K562 (cell line): Measurements from ENCODE around the gene TAS2R19. TPM values are rescaled to one million over a fixed set of nuclear protein-coding genes. Genes with fewer than 3 reads are reported as not detected.

Experiments used
- ATAC-seq: fragments of 200-7000 bp; cut with Tn5 transposase; 3 replicates; pipeline ENCODE4 v1.9.1; 2020; ENCODE audit warnings: moderate library complexity
- BruUV-seq: library from RNA; stranded (reverse); fragments of 400-500 nt; replicated peaks from 2 replicates; lab custom pipeline; 2021; lab: Mats Ljungman, UMichigan
- CTCF ChIA-PET: fragments of 300-600 bp; formaldehyde crosslinking; extraction: SDS; loops from one replicate; lab custom pipeline; 2021; ENCODE audit warnings: low intra/inter-chr PET ratio; lab: Yijun Ruan, JAX
- POLR2A ChIA-PET: fragments of 300-600, 350-650 bp; sonication (Branson Sonifier 250); formaldehyde crosslinking; extraction: SDS; loops from one replicate; lab custom pipeline; 2021; ENCODE audit warnings: antibody characterized with exemption, inconsistent platforms; lab: Yijun Ruan, JAX
- DNase-seq, 4 experiments: peaks; one replicate each; pipeline versions ENCODE4 v3.0.0 to v3.0.0-alpha.2; 2011 to 2018; ENCODE audit warnings: low spot score in 3 of 4, mixed read lengths in 3 of 4; ENCODE audit errors: extremely low read depth in 1 of 4
- FAIRE-seq: peaks from 2 replicates; lab custom pipeline; 2011; peaks lifted over from hg19 to GRCh38; lab: Jason Lieb, UNC
- H2AFZ ChIP-seq: 2 replicates; pipeline ENCODE4 v1.6.0; 2011; ENCODE audit warnings: low read depth, low read length, control low read depth, inconsistent platforms
- H3K27ac ChIP-seq: fragments of 200-600 bp; 3 replicates; pipeline ENCODE4 v1.8.0; 2011; ENCODE audit warnings: low read depth, mild to moderate bottlenecking, control low read depth, inconsistent platforms, low read length, moderate library complexity, mixed read lengths; ENCODE audit errors: extremely low read depth
- H3K27me3 ChIP-seq, 2 experiments: fragments of 300-600 bp in 1 of 2; 2 replicates in 1 of 2; 3 replicates in 1 of 2; pipeline versions ENCODE4 v1.6.0 to v1.8.0; 2011; ENCODE audit warnings: inconsistent platforms in 2 of 2, low read length in 2 of 2, mild to moderate bottlenecking in 1 of 2, mixed read lengths in 1 of 2, moderate library complexity in 1 of 2; ENCODE audit not compliant: control insufficient read depth in 2 of 2, insufficient read depth in 2 of 2
- H3K36me3 ChIP-seq: fragments of 300-600 bp; 3 replicates; pipeline ENCODE4 v1.8.0; 2011; ENCODE audit warnings: mild to moderate bottlenecking, low read length, inconsistent platforms; ENCODE audit not compliant: control insufficient read depth, insufficient read depth
- H3K4me1 ChIP-seq, 2 experiments: fragments of 200-600 bp in 1 of 2; replicated peaks in 1 of 2; 2 replicates in 1 of 2; 3 replicates in 1 of 2; pipeline versions ENCODE4 v1.5.1 to v1.8.0; 2011; ENCODE audit warnings: inconsistent platforms in 2 of 2, low read length in 2 of 2, mild to moderate bottlenecking in 1 of 2, mixed read lengths in 1 of 2, moderate library complexity in 1 of 2; ENCODE audit not compliant: control insufficient read depth in 2 of 2, insufficient read depth in 2 of 2
- H3K4me2 ChIP-seq: 2 replicates; pipeline ENCODE4 v1.6.1; 2011; ENCODE audit warnings: low read length, control low read depth, inconsistent platforms, mixed read lengths; ENCODE audit not compliant: insufficient read depth
- H3K4me3 ChIP-seq: fragments of 200-600 bp; sonication (generic), shearing (Covaris generic); 2 replicates; pipeline ENCODE4 v1.5.1; 2016; ENCODE audit warnings: control low read depth, inconsistent platforms
- H3K79me2 ChIP-seq: fragments of 200-600 bp; 3 replicates; pipeline ENCODE4 v1.8.0; 2011; ENCODE audit warnings: low read length, inconsistent platforms; ENCODE audit not compliant: control insufficient read depth, insufficient read depth
- H3K9ac ChIP-seq, 2 experiments: 2 replicates each; pipeline versions ENCODE4 v1.6.0 to v1.6.1; 2011; ENCODE audit warnings: low read depth in 2 of 2, low read length in 2 of 2, control low read depth in 1 of 2, inconsistent platforms in 1 of 2, mild to moderate bottlenecking in 1 of 2, mixed read lengths in 1 of 2; ENCODE audit not compliant: insufficient read depth in 1 of 2
- H3K9me1 ChIP-seq: one replicate; pipeline ENCODE4 v1.6.0; 2011; ENCODE audit warnings: inconsistent platforms, mild to moderate bottlenecking, low read length, moderate library complexity; ENCODE audit not compliant: control insufficient read depth, insufficient read depth
- H3K9me3 ChIP-seq: replicated peaks from 2 replicates; pipeline ENCODE4 v1.5.1; 2011; ENCODE audit warnings: low read depth, low read length, inconsistent platforms; ENCODE audit not compliant: control insufficient read depth, insufficient read depth
- H4K20me1 ChIP-seq: replicated peaks from 2 replicates; pipeline ENCODE4 v1.6.1; 2011; ENCODE audit warnings: low read length, inconsistent platforms, mixed read lengths; ENCODE audit not compliant: control insufficient read depth, insufficient read depth
- CREB1 ChIP-seq, 2 experiments: sonication (generic) in 1 of 2; formaldehyde crosslinking in 1 of 2; IDR thresholded peaks; 2 replicates each; pipeline versions ENCODE4 v1.6.1 to v1.8.0; 2012 to 2022; ENCODE audit warnings: inconsistent platforms in 1 of 2, mild to moderate bottlenecking in 1 of 2, missing genetic modification reagents in 1 of 2, moderate library complexity in 1 of 2
- EHMT2 ChIP-seq: fragments of 450-650 bp; IDR thresholded peaks from 2 replicates; pipeline ENCODE4 v1.6.1; 2018; ENCODE audit warnings: antibody characterized with exemption
- EZH2 ChIP-seq: IDR thresholded peaks from 2 replicates; pipeline ENCODE4 v1.6.1; 2012; ENCODE audit warnings: low read depth, mild to moderate bottlenecking, inconsistent platforms, low read length, borderline replicate concordance
- FOXJ2 ChIP-seq: fragments of 200-800 bp; sonication (Bioruptor generic); IDR thresholded peaks from 2 replicates; pipeline ENCODE4 v1.6.1; 2016; ENCODE audit warnings: missing genetic modification characterization, missing compliant biosample characterization
- MCM2 ChIP-seq: fragments of 450-650 bp; IDR thresholded peaks from 2 replicates; pipeline ENCODE4 v1.6.1; 2017; ENCODE audit warnings: low read depth, mild to moderate bottlenecking
- MXI1 ChIP-seq: IDR thresholded peaks from 2 replicates; pipeline ENCODE4 v1.6.1; 2011; ENCODE audit warnings: low read depth, mild to moderate bottlenecking, improper control_type of control experiment, low read length
- ZKSCAN8 ChIP-seq: fragments of 200-800 bp; sonication (Bioruptor generic); IDR thresholded peaks from 2 replicates; pipeline ENCODE4 v1.6.1; 2016; ENCODE audit warnings: missing genetic modification characterization, missing compliant biosample characterization
- ZNF583 ChIP-seq: fragments of 250-450 bp; sonication (Bioruptor Pico); IDR thresholded peaks from 2 replicates; pipeline ENCODE4 v1.4.0; 2020
- WGBS: fragments of 100-300 bp; shearing (Covaris generic); methylation state at CpG from one replicate; pipeline ENCODE4 v1.1.6; 2016; ENCODE audit warnings: low coverage, mixed read lengths; ENCODE audit not compliant: insufficient coverage; ENCODE audit errors: missing lambda C conversion rate; 5-methylcytosine and 5-hydroxymethylcytosine counted together
- in situ Hi-C: fragments of 300-500 bp; cut with MboI; formaldehyde crosslinking; loops from 4 replicates; pipeline ENCODE4 v1.15.0; 2018; ENCODE audit warnings: inconsistent platforms, mixed read lengths
- intact Hi-C: fragments of 100-400 bp; cut with micrococcal nuclease; formaldehyde crosslinking; loops from 2 replicates; pipeline ENCODE4 v1.14.2; 2022
- polyA plus RNA-seq, 8 experiments: library from polyadenylated mRNA; depleted of rRNA in 4 of 8; stranded (reverse) in 5 of 8; unstranded in 3 of 8; fragments of >200 nt; fragmentation: Nextera tagmentation in 2 of 8; fragmentation: Illumina TruSeq in 1 of 8; extraction: Ambion mirVana in 2 of 8; extraction: Trizol in 1 of 8; gene quantifications; 2 replicates each; pipeline versions ENCODE4 v1.2.1 to v1.2.3, GENCODE V29; 2011 to 2014; ENCODE audit warnings: inconsistent platforms in 1 of 8, missing spikeins in 1 of 8
- total RNA-seq, 7 experiments: library from RNA; depleted of rRNA in 6 of 7; stranded (reverse); fragments of >200 nt in 6 of 7; fragmentation: Illumina TruSeq in 2 of 7; extraction: Trizol in 2 of 7; gene quantifications; 2 replicates each; pipeline versions ENCODE4 v1.2.1 to v1.2.3, GENCODE V29; 2011 to 2021; ENCODE audit warnings: low replicate concordance in 1 of 7
- TF ChIP-seq, protein P1 (sequence below): sonication (generic); formaldehyde crosslinking; IDR thresholded peaks from 2 replicates; pipeline ENCODE4 v1.8.0; 2023; ENCODE audit warnings: mild to moderate bottlenecking, missing genetic modification reagents
- TF ChIP-seq, protein P2 (sequence below), 2 experiments: fragments of 200-800 bp in 1 of 2; sonication (Bioruptor generic) in 1 of 2; sonication (generic) in 1 of 2; formaldehyde crosslinking in 1 of 2; IDR thresholded peaks in 1 of 2; conservative IDR thresholded peaks in 1 of 2; 2 replicates each; pipeline versions ENCODE4 v1.5.0 to v1.6.1; 2016 to 2020; ENCODE audit warnings: missing compliant biosample characterization in 1 of 2, missing genetic modification characterization in 1 of 2, missing genetic modification reagents in 1 of 2

The TAS2R19 gene
- total and polyA plus RNA-seq, 9 of the 15 experiments (the other 6 are each of a cell fraction or from before 2014, with no cell fraction given), result 0.13 to 3.0 (median 0.86) TPM; not detected in 2

- WGBS, result 92% methylated on average over 1 of the region's 1 CpG
- TF ChIP-seq EZH2 (no peak), MCM2 (no peak), EHMT2 (no peak), ZKSCAN8 (no peak), FOXJ2 (no peak), ZNF583 (CRISPR knock-in tag) (no peak), MXI1 (no peak), CREB1 (IDR thresholded peaks at IDR 0.05) (no peak), CREB1 (CRISPR knock-in tag; IDR thresholded peaks at IDR 0.05) (no peak)
- TF ChIP-seq, protein P1, sequence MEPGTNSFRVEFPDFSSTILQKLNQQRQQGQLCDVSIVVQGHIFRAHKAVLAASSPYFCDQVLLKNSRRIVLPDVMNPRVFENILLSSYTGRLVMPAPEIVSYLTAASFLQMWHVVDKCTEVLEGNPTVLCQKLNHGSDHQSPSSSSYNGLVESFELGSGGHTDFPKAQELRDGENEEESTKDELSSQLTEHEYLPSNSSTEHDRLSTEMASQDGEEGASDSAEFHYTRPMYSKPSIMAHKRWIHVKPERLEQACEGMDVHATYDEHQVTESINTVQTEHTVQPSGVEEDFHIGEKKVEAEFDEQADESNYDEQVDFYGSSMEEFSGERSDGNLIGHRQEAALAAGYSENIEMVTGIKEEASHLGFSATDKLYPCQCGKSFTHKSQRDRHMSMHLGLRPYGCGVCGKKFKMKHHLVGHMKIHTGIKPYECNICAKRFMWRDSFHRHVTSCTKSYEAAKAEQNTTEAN (CRISPR knock-in tag), result no peak
- TF ChIP-seq, protein P2, sequence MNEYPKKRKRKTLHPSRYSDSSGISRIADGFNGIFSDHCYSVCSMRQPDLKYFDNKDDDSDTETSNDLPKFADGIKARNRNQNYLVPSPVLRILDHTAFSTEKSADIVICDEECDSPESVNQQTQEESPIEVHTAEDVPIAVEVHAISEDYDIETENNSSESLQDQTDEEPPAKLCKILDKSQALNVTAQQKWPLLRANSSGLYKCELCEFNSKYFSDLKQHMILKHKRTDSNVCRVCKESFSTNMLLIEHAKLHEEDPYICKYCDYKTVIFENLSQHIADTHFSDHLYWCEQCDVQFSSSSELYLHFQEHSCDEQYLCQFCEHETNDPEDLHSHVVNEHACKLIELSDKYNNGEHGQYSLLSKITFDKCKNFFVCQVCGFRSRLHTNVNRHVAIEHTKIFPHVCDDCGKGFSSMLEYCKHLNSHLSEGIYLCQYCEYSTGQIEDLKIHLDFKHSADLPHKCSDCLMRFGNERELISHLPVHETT (CRISPR knock-in tag; conservative IDR thresholded peaks at IDR 0.05 in 1 of 2, IDR thresholded peaks at IDR 0.05 in 1 of 2), result no peak
- ChIA-PET POLR2A (no interaction called here), CTCF (no interaction called here)
- ATAC-seq (no peak), FAIRE-seq (no peak), DNase-seq (no peak)
- no peaks in the 10 kb centered on the region for H3K9me3 ChIP-seq
- H3K4me3 ChIP-seq, result no peak overlapping the region
- no peak overlapping the region for H3K9ac ChIP-seq
- intact Hi-C loops, result no loop called here
- no peaks in the 10 kb centered on the region for H3K4me1 ChIP-seq
- no TSS peak for BruUV-seq
- no peak overlapping the region for H3K27ac ChIP-seq
- no peaks in the 10 kb centered on the region for H3K9me1 ChIP-seq
- no peaks in the 10 kb centered on the region for H3K27me3 ChIP-seq
- H3K36me3 ChIP-seq, result no peaks in the 10 kb centered on the region
- in situ Hi-C loops, result no loop called here
- no peaks in the 10 kb centered on the region for H4K20me1 ChIP-seq
- no peak overlapping the region for H3K4me2 ChIP-seq
- H2AFZ ChIP-seq, result no peak overlapping the region
- no peaks in the 10 kb centered on the region for H3K79me2 ChIP-seq
These were observed 14.8 kb downstream of the TAS2R19 start for GRCh38 chr12:11007608-11008007.
